HepG2 (cell line): ENCODE results near the gene ABCC1. TPM values are rescaled to one million over a fixed set of nuclear protein-coding genes. Genes with fewer than 3 reads are reported as not detected.

Experiments used
- ATAC-seq: fragments of 200-7000 bp; cut with Tn5 transposase; 3 replicates; pipeline ENCODE4 v1.9.1; 2020; ENCODE audit warnings: mild to moderate bottlenecking, moderate library complexity
- BruUV-seq: library from RNA; stranded (reverse); fragments of 400-500 nt; replicated peaks from 2 replicates; lab custom pipeline; 2021; lab: Mats Ljungman, UMichigan
- CTCF ChIA-PET: fragments of 300-600 bp; formaldehyde crosslinking; extraction: SDS; loops from one replicate; lab custom pipeline; 2021; ENCODE audit warnings: low total read pairs, inconsistent platforms, low intra/inter-chr PET ratio; lab: Yijun Ruan, JAX
- POLR2A ChIA-PET: fragments of 350-600 bp; sonication (Branson Sonifier 250); formaldehyde crosslinking; loops from one replicate; lab custom pipeline; 2020; ENCODE audit warnings: antibody characterized with exemption, inconsistent platforms; lab: Yijun Ruan, JAX
- DNase-seq: peaks from one replicate; pipeline ENCODE4 v3.0.0-alpha.2; 2015; ENCODE audit warnings: low spot score
- FAIRE-seq: peaks from 3 replicates; lab custom pipeline; 2011; peaks lifted over from hg19 to GRCh38; lab: Jason Lieb, UNC
- H2AFZ ChIP-seq: one replicate; pipeline ENCODE4 v1.6.1; 2011; ENCODE audit warnings: low read length, inconsistent platforms
- H3K27ac ChIP-seq: fragments of 300-600 bp; 3 replicates; pipeline ENCODE4 v1.8.0; 2011; ENCODE audit warnings: mixed run types, mild to moderate bottlenecking, mixed read lengths, low read length, inconsistent platforms; ENCODE audit not compliant: insufficient read depth; ENCODE audit errors: extremely low read length
- H3K27me3 ChIP-seq, 2 experiments: fragments of 200-600 bp in 1 of 2; 2 replicates in 1 of 2; 3 replicates in 1 of 2; pipeline versions ENCODE4 v1.6.0 to v1.8.0; 2011; ENCODE audit warnings: low read length in 2 of 2, mild to moderate bottlenecking in 2 of 2, moderate library complexity in 2 of 2, inconsistent platforms in 1 of 2; ENCODE audit not compliant: insufficient read depth in 2 of 2, control insufficient read depth in 1 of 2
- H3K36me3 ChIP-seq, 2 experiments: fragments of 200-600 bp in 1 of 2; replicated peaks in 1 of 2; 2 replicates in 1 of 2; 3 replicates in 1 of 2; pipeline versions ENCODE4 v1.5.1 to v1.8.0; 2011; ENCODE audit warnings: low read length in 2 of 2, inconsistent platforms in 1 of 2; ENCODE audit not compliant: insufficient read depth in 2 of 2, control insufficient read depth in 1 of 2
- H3K4me1 ChIP-seq: 2 replicates; pipeline ENCODE4 v1.5.1; 2012; ENCODE audit warnings: low read length, inconsistent platforms; ENCODE audit not compliant: insufficient read depth
- H3K4me2 ChIP-seq: 2 replicates; pipeline ENCODE4 v1.6.0; 2011; ENCODE audit warnings: low read depth, low read length, inconsistent platforms
- H3K4me3 ChIP-seq, 3 experiments: fragments of 200-600 bp in 1 of 3; sonication (generic), shearing (Covaris generic) in 1 of 3; replicated peaks in 1 of 3; 2 replicates each; pipeline ENCODE4 v1.5.1; 2011 to 2016; ENCODE audit warnings: low read length in 3 of 3, inconsistent platforms in 2 of 3, low read depth in 2 of 3, mild to moderate bottlenecking in 2 of 3, control low read depth in 1 of 3, mixed read lengths in 1 of 3; ENCODE audit not compliant: insufficient read depth in 1 of 3
- H3K79me2 ChIP-seq: one replicate; pipeline ENCODE4 v1.6.1; 2011; ENCODE audit warnings: low read length, inconsistent platforms; ENCODE audit not compliant: insufficient read depth
- H3K9ac ChIP-seq: 2 replicates; pipeline ENCODE4 v1.6.0; 2011; ENCODE audit warnings: mild to moderate bottlenecking, low read depth, low read length, inconsistent platforms; ENCODE audit not compliant: insufficient read depth
- H3K9me3 ChIP-seq: 2 replicates; pipeline ENCODE4 v1.5.1; 2012; ENCODE audit warnings: mild to moderate bottlenecking, low read length
- H4K20me1 ChIP-seq: 2 replicates; pipeline ENCODE4 v1.6.0; 2011; ENCODE audit warnings: inconsistent platforms, mild to moderate bottlenecking, low read length, moderate library complexity; ENCODE audit not compliant: insufficient read depth
- KDM5A ChIP-seq: fragments of 200-600 bp; sonication (generic); IDR thresholded peaks from 2 replicates; pipeline ENCODE4 v1.7.0; 2018; ENCODE audit warnings: antibody characterized with exemption, mild to moderate bottlenecking, low read length, borderline replicate concordance
- TCF12 ChIP-seq, 2 experiments: fragments of 450-650 bp in 1 of 2; sonication (generic) in 1 of 2; formaldehyde crosslinking in 1 of 2; IDR thresholded peaks; 2 replicates each; pipeline versions ENCODE4 v1.6.1 to v1.8.0; 2017 to 2022; ENCODE audit warnings: antibody characterized with exemption in 1 of 2, mild to moderate bottlenecking in 1 of 2, missing genetic modification reagents in 1 of 2, moderate library complexity in 1 of 2
- THYN1 ChIP-seq: sonication (generic); formaldehyde crosslinking; IDR thresholded peaks from 2 replicates; pipeline ENCODE4 v1.8.1; 2023; ENCODE audit warnings: low read depth, mild to moderate bottlenecking, moderate library complexity, missing genetic modification reagents, borderline replicate concordance
- ZNF234 ChIP-seq: sonication (generic); formaldehyde crosslinking; conservative IDR thresholded peaks from 2 replicates; pipeline ENCODE4 v1.5.1; 2020; ENCODE audit warnings: mild to moderate bottlenecking, missing genetic modification reagents
- ZNF292 ChIP-seq: sonication (generic); formaldehyde crosslinking; IDR thresholded peaks from 2 replicates; pipeline ENCODE4 v1.8.1; 2022; ENCODE audit warnings: mild to moderate bottlenecking, low read depth, missing genetic modification reagents, borderline replicate concordance
- ZNF331 ChIP-seq: sonication (generic); formaldehyde crosslinking; IDR thresholded peaks from 2 replicates; pipeline ENCODE4 v1.4.0; 2020; ENCODE audit warnings: missing genetic modification reagents
- ZNF34 ChIP-seq: sonication (generic); formaldehyde crosslinking; IDR thresholded peaks from 2 replicates; pipeline ENCODE4 v1.4.0; 2020; ENCODE audit warnings: mild to moderate bottlenecking, missing genetic modification reagents, borderline replicate concordance
- ZNF878 ChIP-seq: sonication (generic); formaldehyde crosslinking; IDR thresholded peaks from 2 replicates; pipeline ENCODE4 v1.8.1; 2023; ENCODE audit warnings: mild to moderate bottlenecking, missing genetic modification reagents, moderate library complexity
- WGBS: methylation state at CpG from one replicate; pipeline ENCODE4 v1.1.6; 2017; ENCODE audit warnings: low lambda C conversion rate; 5-methylcytosine and 5-hydroxymethylcytosine counted together
- in situ Hi-C: cut with HindIII; loops from 2 replicates; pipeline ENCODE4 v1.10.0; 2017; ENCODE audit warnings: low pct_unique_long_range_greater_than_20kb; ENCODE audit not compliant: extremely low pct_ligation_motif_present
- intact Hi-C: fragments of 100-400 bp; cut with micrococcal nuclease; formaldehyde crosslinking; loops from one replicate; pipeline ENCODE4 v1.10.0; 2022; ENCODE audit not compliant: unreplicated experiment
- polyA plus RNA-seq, 8 experiments: library from polyadenylated mRNA; depleted of rRNA in 3 of 8; stranded (reverse) in 7 of 8; unstranded in 1 of 8; fragments of >200 nt; fragmentation: Illumina TruSeq in 4 of 8; extraction: Trizol in 4 of 8; gene quantifications; 2 replicates each; pipeline versions ENCODE4 v1.2.1 to v1.2.3, GENCODE V29; 2011 to 2016; ENCODE audit warnings: low read depth in 4 of 8, missing spikeins in 1 of 8, mixed read lengths in 1 of 8; ENCODE audit not compliant: insufficient read depth in 1 of 8
- total RNA-seq, 5 experiments: library from RNA; depleted of rRNA; stranded (reverse); fragments of >200 nt; fragmentation: Illumina TruSeq; extraction: Trizol; gene quantifications; 2 replicates each; pipeline ENCODE4 v1.2.3, GENCODE V29; 2016; ENCODE audit warnings: low read depth in 1 of 5
- TF ChIP-seq, protein P1 (sequence below): sonication (generic); formaldehyde crosslinking; IDR thresholded peaks from 2 replicates; pipeline ENCODE4 v1.8.1; 2023; ENCODE audit warnings: mild to moderate bottlenecking, missing genetic modification reagents, borderline replicate concordance
- TF ChIP-seq, protein P2 (sequence below): IDR thresholded peaks from 2 replicates; pipeline ENCODE4 v1.6.1; 2016; ENCODE audit warnings: low read depth, control low read depth
- TF ChIP-seq, protein P3 (sequence below), 2 experiments: fragments of 450-650 bp in 1 of 2; sonication (generic) in 1 of 2; formaldehyde crosslinking in 1 of 2; IDR thresholded peaks; 2 replicates each; pipeline versions ENCODE4 v1.6.1 to v1.8.0; 2016 to 2022; ENCODE audit warnings: antibody characterized with exemption in 1 of 2, mild to moderate bottlenecking in 1 of 2, missing genetic modification reagents in 1 of 2
- TF ChIP-seq, protein P4 (sequence below): sonication (generic); formaldehyde crosslinking; IDR thresholded peaks from 2 replicates; pipeline ENCODE4 v1.4.0; 2020; ENCODE audit warnings: missing genetic modification reagents

Gene ABCC1
- total and polyA plus RNA-seq, 2 of the 13 experiments (the other 11 are each of a cell fraction or from before 2014, with no cell fraction given): 13.0 to 30.6 TPM

DNA sequence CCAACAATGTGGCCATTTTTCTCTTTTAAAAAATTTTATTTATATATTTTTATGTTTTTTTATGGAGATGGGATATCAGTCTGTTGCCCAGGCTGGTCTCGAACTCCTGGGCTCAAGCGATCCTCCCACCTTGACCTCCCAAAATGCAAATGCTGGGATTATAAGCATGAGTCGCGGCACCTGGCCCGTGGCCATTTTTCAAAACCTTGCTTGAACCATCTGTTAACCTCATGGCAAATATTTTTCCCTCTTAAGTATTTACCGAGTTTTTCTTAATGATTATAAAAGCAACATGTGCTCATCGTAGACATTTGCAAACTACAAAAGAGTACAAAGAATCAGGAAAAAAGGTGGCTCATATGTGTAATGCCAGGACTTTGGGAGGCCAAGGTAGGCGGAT, 146.2 kb downstream of the ABCC1 start:
- Histone ChIP-seq H4K20me1 (no peaks in the 10 kb centered on the region), H3K27me3 (no peaks in the 10 kb centered on the region), H2AFZ (no peak overlapping the region), H3K9me3 (no peaks in the 10 kb centered on the region), H3K4me2 (no peak overlapping the region), H3K9ac (no peak overlapping the region), H3K4me3 (no peak overlapping the region), H3K36me3 (peaks cover 34 to 64% of the 10 kb centered on the region in 2 experiments), H3K79me2 (no peaks in the 10 kb centered on the region), H3K4me1 (no peaks in the 10 kb centered on the region), H3K27ac (no peak overlapping the region)
- ChIA-PET CTCF (no interaction called here), POLR2A (no interaction called here)
- BruUV-seq: no TSS peak
- FAIRE-seq (no peak), DNase-seq (no peak), ATAC-seq (no peak)
- in situ Hi-C loops (no loop called here), intact Hi-C loops (no loop called here)
- 96% methylated on average over 8 of the region's 8 CpGs for WGBS
- TF ChIP-seq, protein P1, sequence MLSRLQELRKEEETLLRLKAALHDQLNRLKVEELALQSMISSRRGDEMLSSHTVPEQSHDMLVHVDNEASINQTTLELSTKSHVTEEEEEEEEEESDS (CRISPR knock-in tag): no peak
- TF ChIP-seq ZNF34 (CRISPR knock-in tag) (no peak), TCF12 (IDR thresholded peaks at IDR 0.05) (no peak), TCF12 (CRISPR knock-in tag; IDR thresholded peaks at IDR 0.05) (no peak), THYN1 (CRISPR knock-in tag) (no peak), ZNF878 (CRISPR knock-in tag) (no peak), KDM5A (no peak), ZNF331 (CRISPR knock-in tag) (no peak), ZNF292 (CRISPR knock-in tag) (no peak), ZNF234 (no peak)
- TF ChIP-seq, protein P2, sequence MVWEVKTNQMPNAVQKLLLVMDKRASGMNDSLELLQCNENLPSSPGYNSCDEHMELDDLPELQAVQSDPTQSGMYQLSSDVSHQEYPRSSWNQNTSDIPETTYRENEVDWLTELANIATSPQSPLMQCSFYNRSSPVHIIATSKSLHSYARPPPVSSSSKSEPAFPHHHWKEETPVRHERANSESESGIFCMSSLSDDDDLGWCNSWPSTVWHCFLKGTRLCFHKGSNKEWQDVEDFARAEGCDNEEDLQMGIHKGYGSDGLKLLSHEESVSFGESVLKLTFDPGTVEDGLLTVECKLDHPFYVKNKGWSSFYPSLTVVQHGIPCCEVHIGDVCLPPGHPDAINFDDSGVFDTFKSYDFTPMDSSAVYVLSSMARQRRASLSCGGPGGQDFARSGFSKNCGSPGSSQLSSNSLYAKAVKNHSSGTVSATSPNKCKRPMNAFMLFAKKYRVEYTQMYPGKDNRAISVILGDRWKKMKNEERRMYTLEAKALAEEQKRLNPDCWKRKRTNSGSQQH (CRISPR knock-in tag): no peak
- TF ChIP-seq, protein P3, sequence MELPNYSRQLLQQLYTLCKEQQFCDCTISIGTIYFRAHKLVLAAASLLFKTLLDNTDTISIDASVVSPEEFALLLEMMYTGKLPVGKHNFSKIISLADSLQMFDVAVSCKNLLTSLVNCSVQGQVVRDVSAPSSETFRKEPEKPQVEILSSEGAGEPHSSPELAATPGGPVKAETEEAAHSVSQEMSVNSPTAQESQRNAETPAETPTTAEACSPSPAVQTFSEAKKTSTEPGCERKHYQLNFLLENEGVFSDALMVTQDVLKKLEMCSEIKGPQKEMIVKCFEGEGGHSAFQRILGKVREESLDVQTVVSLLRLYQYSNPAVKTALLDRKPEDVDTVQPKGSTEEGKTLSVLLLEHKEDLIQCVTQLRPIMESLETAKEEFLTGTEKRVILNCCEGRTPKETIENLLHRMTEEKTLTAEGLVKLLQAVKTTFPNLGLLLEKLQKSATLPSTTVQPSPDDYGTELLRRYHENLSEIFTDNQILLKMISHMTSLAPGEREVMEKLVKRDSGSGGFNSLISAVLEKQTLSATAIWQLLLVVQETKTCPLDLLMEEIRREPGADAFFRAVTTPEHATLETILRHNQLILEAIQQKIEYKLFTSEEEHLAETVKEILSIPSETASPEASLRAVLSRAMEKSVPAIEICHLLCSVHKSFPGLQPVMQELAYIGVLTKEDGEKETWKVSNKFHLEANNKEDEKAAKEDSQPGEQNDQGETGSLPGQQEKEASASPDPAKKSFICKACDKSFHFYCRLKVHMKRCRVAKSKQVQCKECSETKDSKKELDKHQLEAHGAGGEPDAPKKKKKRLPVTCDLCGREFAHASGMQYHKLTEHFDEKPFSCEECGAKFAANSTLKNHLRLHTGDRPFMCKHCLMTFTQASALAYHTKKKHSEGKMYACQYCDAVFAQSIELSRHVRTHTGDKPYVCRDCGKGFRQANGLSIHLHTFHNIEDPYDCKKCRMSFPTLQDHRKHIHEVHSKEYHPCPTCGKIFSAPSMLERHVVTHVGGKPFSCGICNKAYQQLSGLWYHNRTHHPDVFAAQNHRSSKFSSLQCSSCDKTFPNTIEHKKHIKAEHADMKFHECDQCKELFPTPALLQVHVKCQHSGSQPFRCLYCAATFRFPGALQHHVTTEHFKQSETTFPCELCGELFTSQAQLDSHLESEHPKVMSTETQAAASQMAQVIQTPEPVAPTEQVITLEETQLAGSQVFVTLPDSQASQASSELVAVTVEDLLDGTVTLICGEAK (IDR thresholded peaks at IDR 0.05): no peak
- TF ChIP-seq, protein P3 (CRISPR knock-in tag; IDR thresholded peaks at IDR 0.05): no peak
- TF ChIP-seq, protein P4, sequence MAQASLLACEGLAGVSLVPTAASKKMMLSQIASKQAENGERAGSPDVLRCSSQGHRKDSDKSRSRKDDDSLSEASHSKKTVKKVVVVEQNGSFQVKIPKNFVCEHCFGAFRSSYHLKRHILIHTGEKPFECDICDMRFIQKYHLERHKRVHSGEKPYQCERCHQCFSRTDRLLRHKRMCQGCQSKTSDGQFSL (CRISPR knock-in tag): no peak
